ENCODE data around the gene NFS1. TPM values are rescaled to one million over a fixed set of nuclear protein-coding genes. Genes with fewer than 3 reads are reported as not detected.
"Not testable (repeated sequence)": the region's sequence is repeated elsewhere in the genome, so short reads cannot be mapped to it uniquely, and the experiment has no call there.

The NFS1 gene
- total RNA-seq, 2 experiments from 2014 or later = 41.3 to 56.2 TPM

DNA sequence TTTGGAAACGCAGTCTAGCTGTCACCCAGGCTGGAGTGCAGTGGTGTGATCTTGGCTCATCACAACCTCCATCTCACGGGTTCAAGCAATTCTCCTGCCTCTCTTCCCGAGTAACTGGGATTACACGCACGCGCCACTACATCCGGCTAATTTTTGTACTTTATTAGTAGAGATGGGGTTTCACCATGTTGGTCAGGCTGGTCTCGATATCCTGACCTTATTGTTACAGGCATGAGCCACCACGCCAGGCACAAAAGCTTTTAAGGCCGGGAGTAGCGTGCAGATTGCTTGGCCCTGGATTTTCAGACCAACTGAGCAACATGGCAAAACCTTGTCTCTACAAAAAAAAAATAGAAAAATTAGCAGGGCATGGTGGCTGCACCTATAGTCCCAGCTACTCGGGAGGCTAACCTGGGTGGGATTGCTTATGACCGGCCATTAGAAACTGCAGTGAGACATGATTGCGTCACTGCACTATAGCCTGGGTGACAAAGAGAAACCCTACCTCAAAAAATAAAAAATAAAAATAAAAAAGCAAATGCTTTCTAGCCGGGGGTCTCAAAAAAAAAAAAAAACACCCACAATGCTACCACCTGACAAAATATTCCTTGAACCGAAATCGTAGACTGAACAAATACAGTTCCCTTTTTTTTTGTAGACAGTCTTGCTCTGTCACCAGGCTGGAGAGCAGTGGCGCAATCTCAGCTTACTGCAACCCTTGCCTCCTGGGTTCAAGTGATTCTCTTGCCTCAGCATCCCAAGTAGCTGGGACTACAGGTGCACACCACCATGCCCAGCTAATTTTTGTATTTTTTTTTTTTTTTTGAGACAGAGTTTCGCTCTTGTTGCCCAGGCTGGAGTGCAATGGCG lies 27.9 kb upstream of the NFS1 start:
- no TSS peak for BruUV-seq (replicated peaks)
- H3K9me3 ChIP-seq (ENCODE audit: low read length) = no peaks in the 10 kb centered on the region
- ChIA-PET POLR2A (interaction anchor here (0.6 to 1.6 kb wide), 2 partner anchors 13 to 61 kb away, joined by 5 to 6 read pairs; no protein-coding TSS in a partner anchor), CTCF (ENCODE audit: unreplicated experiment) (no interaction called here)
- H3K9me2 ChIP-seq (ENCODE audit: insufficient read depth, low read length) = no peaks in the 10 kb centered on the region
- TF ChIP-seq EZH2phosphoT487 (IDR thresholded peaks at IDR 0.05; ENCODE audit: borderline replicate concordance, low read depth, low read length) = no peak
- TF ChIP-seq, protein P1, sequence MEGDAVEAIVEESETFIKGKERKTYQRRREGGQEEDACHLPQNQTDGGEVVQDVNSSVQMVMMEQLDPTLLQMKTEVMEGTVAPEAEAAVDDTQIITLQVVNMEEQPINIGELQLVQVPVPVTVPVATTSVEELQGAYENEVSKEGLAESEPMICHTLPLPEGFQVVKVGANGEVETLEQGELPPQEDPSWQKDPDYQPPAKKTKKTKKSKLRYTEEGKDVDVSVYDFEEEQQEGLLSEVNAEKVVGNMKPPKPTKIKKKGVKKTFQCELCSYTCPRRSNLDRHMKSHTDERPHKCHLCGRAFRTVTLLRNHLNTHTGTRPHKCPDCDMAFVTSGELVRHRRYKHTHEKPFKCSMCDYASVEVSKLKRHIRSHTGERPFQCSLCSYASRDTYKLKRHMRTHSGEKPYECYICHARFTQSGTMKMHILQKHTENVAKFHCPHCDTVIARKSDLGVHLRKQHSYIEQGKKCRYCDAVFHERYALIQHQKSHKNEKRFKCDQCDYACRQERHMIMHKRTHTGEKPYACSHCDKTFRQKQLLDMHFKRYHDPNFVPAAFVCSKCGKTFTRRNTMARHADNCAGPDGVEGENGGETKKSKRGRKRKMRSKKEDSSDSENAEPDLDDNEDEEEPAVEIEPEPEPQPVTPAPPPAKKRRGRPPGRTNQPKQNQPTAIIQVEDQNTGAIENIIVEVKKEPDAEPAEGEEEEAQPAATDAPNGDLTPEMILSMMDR (conservative IDR thresholded peaks at IDR 0.05; ENCODE audit: low read length) = no peak
- intact Hi-C loops (cut with micrococcal nuclease; ENCODE audit: unreplicated experiment) = loop anchor here (2.0 kb wide), 1 partner anchor 16 kb away; no protein-coding TSS in a partner anchor
- H3K4me3 ChIP-seq (ENCODE audit: low read depth, low read length, poor library complexity, severe bottlenecking) = no peak overlapping the region
- no peak overlapping the region for H3K27ac ChIP-seq (ENCODE audit: low read depth, low read length, poor library complexity, severe bottlenecking)
- no peak overlapping the region for H2AFZ ChIP-seq (ENCODE audit: low read length)
- H3K79me2 ChIP-seq (ENCODE audit: insufficient read depth, low read depth, low read length) = peaks cover 91% of the 10 kb centered on the region
- no peak for DNase-seq (ENCODE audit: low spot score)
- no peak overlapping the region for H3K4me2 ChIP-seq (ENCODE audit: low read length)
- peaks cover 98% of the 10 kb centered on the region for H3K36me3 ChIP-seq (ENCODE audit: insufficient read depth, low read length)
- H3K4me1 ChIP-seq (ENCODE audit: insufficient read depth, low read length, poor library complexity, severe bottlenecking) = no peaks in the 10 kb centered on the region
- H4K20me1 ChIP-seq (ENCODE audit: insufficient read depth, low read length) = peaks cover 40% of the 10 kb centered on the region

DNA sequence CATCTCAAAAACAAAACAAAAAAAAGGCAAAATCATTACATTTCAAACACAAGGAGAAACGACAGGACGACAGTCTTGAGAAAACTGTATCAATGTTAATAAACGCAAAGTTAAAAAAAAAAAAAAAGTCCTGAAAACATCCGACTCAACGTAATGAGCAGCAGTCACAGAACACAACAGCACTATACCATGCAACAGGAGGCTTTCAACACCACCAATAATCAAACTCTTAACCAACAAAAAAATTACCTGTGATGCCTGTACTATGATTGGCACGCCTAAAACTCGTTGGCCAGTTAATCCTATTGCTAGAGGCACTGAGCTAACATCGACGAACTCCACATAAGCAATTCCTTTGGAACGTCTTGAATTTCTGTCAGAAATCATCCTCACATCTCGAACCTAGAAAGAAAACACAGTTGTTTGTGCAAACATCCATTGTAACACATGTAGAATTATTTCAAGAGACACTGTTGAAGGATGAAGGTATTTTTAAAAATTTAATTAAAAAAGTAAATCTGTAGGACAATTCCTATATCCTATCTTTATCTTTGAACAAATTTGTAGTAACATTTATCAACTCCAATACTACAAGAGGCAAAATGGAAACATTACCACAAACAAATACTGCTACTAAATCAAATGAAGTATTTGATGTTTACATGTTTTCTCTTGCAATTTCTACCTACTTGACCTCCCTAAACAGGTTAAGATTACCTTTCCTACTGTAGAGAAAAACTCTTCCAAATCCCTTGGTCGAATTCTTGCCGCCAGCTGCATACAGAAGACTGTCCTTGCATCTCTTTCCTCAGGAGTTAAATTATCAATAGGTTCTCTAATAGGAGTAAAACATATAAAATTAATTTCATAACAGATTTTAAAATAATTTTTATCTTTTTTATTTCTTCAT lies 25.4 kb upstream of the NFS1 start:
- no peak overlapping the region for H3K27ac ChIP-seq (ENCODE audit: low read depth, low read length, poor library complexity, severe bottlenecking)
- H3K9me2 ChIP-seq (ENCODE audit: insufficient read depth, low read length) = no peaks in the 10 kb centered on the region
- H3K79me2 ChIP-seq (ENCODE audit: insufficient read depth, low read depth, low read length) = peaks cover 91% of the 10 kb centered on the region
- BruUV-seq (replicated peaks) = no TSS peak
- ChIA-PET CTCF (ENCODE audit: unreplicated experiment) (no interaction called here), POLR2A (no interaction called here)
- H3K36me3 ChIP-seq (ENCODE audit: insufficient read depth, low read length) = peaks cover 98% of the 10 kb centered on the region
- no peak for TF ChIP-seq EZH2phosphoT487 (IDR thresholded peaks at IDR 0.05; ENCODE audit: borderline replicate concordance, low read depth, low read length)
- TF ChIP-seq, protein P1 (conservative IDR thresholded peaks at IDR 0.05; ENCODE audit: low read length) = no peak
- H3K9me3 ChIP-seq (ENCODE audit: low read length) = no peaks in the 10 kb centered on the region
- no peak for DNase-seq (ENCODE audit: low spot score)
- no peak overlapping the region for H2AFZ ChIP-seq (ENCODE audit: low read length)
- no peak overlapping the region for H3K4me3 ChIP-seq (ENCODE audit: low read depth, low read length, poor library complexity, severe bottlenecking)
- intact Hi-C loops (cut with micrococcal nuclease; ENCODE audit: unreplicated experiment) = no loop called here
- no peaks in the 10 kb centered on the region for H3K4me1 ChIP-seq (ENCODE audit: insufficient read depth, low read length, poor library complexity, severe bottlenecking)
- H4K20me1 ChIP-seq (ENCODE audit: insufficient read depth, low read length) = peaks cover 22% of the 10 kb centered on the region
- H3K4me2 ChIP-seq (ENCODE audit: low read length) = no peak overlapping the region

DNA sequence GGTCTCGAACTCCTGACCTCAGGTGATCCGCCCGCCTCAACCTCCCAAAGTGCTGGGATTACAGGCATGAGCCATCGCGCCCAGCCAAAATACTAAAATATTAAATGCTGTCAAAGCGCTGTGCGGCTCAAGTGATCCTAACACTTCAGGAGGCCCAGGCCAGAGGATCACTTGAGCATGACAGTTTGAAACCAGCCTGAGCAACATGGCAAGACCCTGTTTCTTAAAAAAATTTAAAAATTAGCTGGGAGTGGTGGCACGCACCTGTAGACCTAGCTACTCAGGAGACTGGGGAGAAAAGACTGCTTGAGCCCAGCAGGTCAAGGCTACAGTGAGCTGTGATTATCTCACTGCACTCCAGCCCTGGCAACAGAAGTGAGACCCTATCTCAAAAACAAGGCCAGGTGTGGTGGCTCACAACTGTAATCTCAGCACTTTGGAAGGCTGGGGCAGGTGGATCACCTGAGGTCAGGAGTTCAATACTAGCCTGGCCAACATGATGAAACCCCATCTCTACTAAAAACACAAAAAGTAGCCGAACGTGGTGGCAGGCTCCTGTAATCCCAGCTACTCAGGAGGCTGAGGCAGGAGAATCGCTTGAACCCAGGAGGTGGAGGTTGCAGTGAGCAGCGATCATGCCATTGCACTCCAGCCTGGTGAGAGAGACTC lies 24.6 kb upstream of the NFS1 start:
- H2AFZ ChIP-seq (ENCODE audit: low read length); H3K9me3 ChIP-seq (ENCODE audit: low read length); H3K4me1 ChIP-seq (ENCODE audit: insufficient read depth, low read length, poor library complexity, severe bottlenecking); POLR2A ChIA-PET; H3K27ac ChIP-seq (ENCODE audit: low read depth, low read length, poor library complexity, severe bottlenecking); H3K4me2 ChIP-seq (ENCODE audit: low read length); H3K9me2 ChIP-seq (ENCODE audit: insufficient read depth, low read length); DNase-seq (ENCODE audit: low spot score); H3K4me3 ChIP-seq (ENCODE audit: low read depth, low read length, poor library complexity, severe bottlenecking); intact Hi-C loops (cut with micrococcal nuclease; ENCODE audit: unreplicated experiment); CTCF ChIA-PET (ENCODE audit: unreplicated experiment); BruUV-seq (replicated peaks): not testable (repeated sequence)
- Histone ChIP-seq H3K79me2 (ENCODE audit: insufficient read depth, low read depth, low read length) (peaks cover 91% of the 10 kb centered on the region; the same call in 1 of the 2 replicates), H4K20me1 (ENCODE audit: insufficient read depth, low read length) (peaks cover 18% of the 10 kb centered on the region), H3K36me3 (ENCODE audit: insufficient read depth, low read length) (peaks cover 98% of the 10 kb centered on the region)

DNA sequence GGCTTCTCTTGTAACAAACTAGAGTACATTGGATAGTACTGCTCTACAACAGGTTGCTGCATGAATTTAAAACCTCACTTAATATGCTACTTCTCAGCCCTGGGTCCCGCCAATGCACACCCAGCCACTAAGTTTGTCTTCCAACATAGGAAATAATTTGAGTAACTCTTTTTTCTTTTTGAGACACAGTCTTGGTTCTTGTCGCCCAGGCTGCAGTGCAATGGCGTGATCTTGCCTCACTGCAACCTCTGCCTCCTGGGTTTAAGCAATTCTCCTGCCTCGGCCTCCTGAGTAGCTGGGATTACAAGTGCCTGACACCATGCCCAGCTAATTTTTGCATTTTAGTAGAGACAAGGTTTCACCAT lies 24.1 kb upstream of the NFS1 start:
- BruUV-seq (replicated peaks); H3K4me1 ChIP-seq (ENCODE audit: insufficient read depth, low read length, poor library complexity, severe bottlenecking); H3K4me3 ChIP-seq (ENCODE audit: low read depth, low read length, poor library complexity, severe bottlenecking); POLR2A ChIA-PET; H3K9me3 ChIP-seq (ENCODE audit: low read length); H3K27ac ChIP-seq (ENCODE audit: low read depth, low read length, poor library complexity, severe bottlenecking); H3K4me2 ChIP-seq (ENCODE audit: low read length); intact Hi-C loops (cut with micrococcal nuclease; ENCODE audit: unreplicated experiment); H3K9me2 ChIP-seq (ENCODE audit: insufficient read depth, low read length); DNase-seq (ENCODE audit: low spot score); CTCF ChIA-PET (ENCODE audit: unreplicated experiment); H2AFZ ChIP-seq (ENCODE audit: low read length): not testable (repeated sequence)
- H4K20me1 ChIP-seq (ENCODE audit: insufficient read depth, low read length) = peaks cover 18% of the 10 kb centered on the region
- peaks cover 98% of the 10 kb centered on the region for H3K36me3 ChIP-seq (ENCODE audit: insufficient read depth, low read length)
- peaks cover 93% of the 10 kb centered on the region; the same call in 1 of the 2 replicates for H3K79me2 ChIP-seq (ENCODE audit: insufficient read depth, low read depth, low read length)

All from OCI-LY7 (cell line).